A549 (cell line): ENCODE data around the gene CAMTA1. TPM values are rescaled to one million over a fixed set of nuclear protein-coding genes. Genes with fewer than 3 reads are reported as not detected.

ENCODE experiments used
- ATAC-seq, 2 experiments: fragments of 200-7000 bp in 1 of 2; fragments of >200 bp in 1 of 2; cut with Nextera tagmentation in 1 of 2; cut with Tn5 transposase in 1 of 2; 3 replicates each; pipeline versions ENCODE4 v1.8.0 to v1.9.1; 2018 to 2020; ENCODE audit warnings: mild to moderate bottlenecking in 1 of 2, moderate library complexity in 1 of 2
- CTCF ChIA-PET: fragments of 300-600 bp; sonication (Branson Sonifier 250); formaldehyde crosslinking; extraction: SDS; loops from one replicate; lab custom pipeline; 2021; ENCODE audit warnings: antibody characterized with exemption, inconsistent platforms; lab: Yijun Ruan, JAX
- POLR2A ChIA-PET: fragments of 350-600 bp; formaldehyde crosslinking; extraction: SDS; loops from one replicate; lab custom pipeline; 2021; ENCODE audit warnings: antibody characterized with exemption, inconsistent platforms; lab: Yijun Ruan, JAX
- DNase-seq, 2 experiments: peaks; one replicate each; pipeline versions ENCODE4 v3.0.0 to v3.0.0-alpha.2; 2011 to 2016; ENCODE audit warnings: low read depth in 1 of 2, low spot score in 1 of 2
- FAIRE-seq: peaks from 2 replicates; lab custom pipeline; 2011; peaks lifted over from hg19 to GRCh38; lab: Jason Lieb, UNC
- H3K27ac ChIP-seq, 2 experiments: fragments of >200 bp; sonication (Bioruptor Twin); formaldehyde crosslinking; 3 replicates each; pipeline ENCODE4 v1.5.1; 2016 to 2017
- H3K4me1 ChIP-seq: fragments of >200 bp; sonication (Bioruptor Twin); formaldehyde crosslinking; 3 replicates; pipeline ENCODE4 v1.6.1; 2016
- H3K4me2 ChIP-seq: fragments of >200 bp; sonication (Bioruptor Twin); formaldehyde crosslinking; 3 replicates; pipeline ENCODE4 v1.6.1; 2016
- H3K4me3 ChIP-seq: fragments of >200 bp; sonication (Bioruptor Twin); formaldehyde crosslinking; 3 replicates; pipeline ENCODE4 v1.5.1; 2016
- H3K9me3 ChIP-seq: fragments of >200 bp; sonication (Bioruptor Twin); formaldehyde crosslinking; 3 replicates; pipeline ENCODE4 v1.6.1; 2016
- BHLHE40 ChIP-seq: IDR thresholded peaks from 2 replicates; pipeline ENCODE4 v1.6.1; 2012; ENCODE audit warnings: low read depth, low read length, inconsistent platforms
- CBX8 ChIP-seq: fragments of 200-600 bp; sonication (generic); IDR thresholded peaks from 2 replicates; pipeline ENCODE4 v1.6.1; 2016
- CHD2 ChIP-seq: fragments of 150-350 bp; IDR thresholded peaks from 2 replicates; pipeline ENCODE4 v1.6.1; 2014; ENCODE audit warnings: low read length; ENCODE audit not compliant: partially characterized antibody
- CHD4 ChIP-seq: fragments of 200-600 bp; sonication (generic); IDR thresholded peaks from 2 replicates; pipeline ENCODE4 v1.6.1; 2016; ENCODE audit warnings: antibody characterized with exemption, mild to moderate bottlenecking, borderline replicate concordance
- E2F6 ChIP-seq: IDR thresholded peaks from 2 replicates; pipeline ENCODE4 v1.6.1; 2012; ENCODE audit warnings: low read depth, borderline replicate concordance
- EHMT2 ChIP-seq: fragments of 200-600 bp; sonication (generic); IDR thresholded peaks from 2 replicates; pipeline ENCODE4 v1.6.1; 2016; ENCODE audit warnings: antibody characterized with exemption, low read depth, mild to moderate bottlenecking, moderate library complexity
- ELK1 ChIP-seq: fragments of 150-350 bp; IDR thresholded peaks from 2 replicates; pipeline ENCODE4 v1.6.1; 2014; ENCODE audit warnings: low read depth, mild to moderate bottlenecking, low read length
- ESRRA ChIP-seq: fragments of 150-350 bp; IDR thresholded peaks from 2 replicates; pipeline ENCODE4 v1.6.1; 2014; ENCODE audit warnings: mild to moderate bottlenecking, low read length, borderline replicate concordance
- HOXA7 ChIP-seq: fragments of 250-450 bp; sonication (Bioruptor Pico); IDR thresholded peaks from 2 replicates; pipeline ENCODE4 v1.5.0; 2020; ENCODE audit warnings: mild to moderate bottlenecking, moderate library complexity
- HOXB5 ChIP-seq: fragments of 250-450 bp; sonication (Bioruptor Pico); IDR thresholded peaks from 2 replicates; pipeline ENCODE4 v1.5.0; 2020; ENCODE audit warnings: mild to moderate bottlenecking, moderate library complexity
- MYC ChIP-seq: IDR thresholded peaks from 2 replicates; pipeline ENCODE4 v1.6.1; 2012; ENCODE audit warnings: mild to moderate bottlenecking, inconsistent platforms, low read length, improper control_type of control experiment, borderline replicate concordance
- POLR2AphosphoS2 ChIP-seq: conservative IDR thresholded peaks from 2 replicates; pipeline ENCODE4 v1.6.1; 2012; ENCODE audit warnings: low read length, improper control_type of control experiment, inconsistent platforms
- RCOR1 ChIP-seq: fragments of 150-350 bp; IDR thresholded peaks from 2 replicates; pipeline ENCODE4 v1.6.1; 2014; ENCODE audit warnings: antibody characterized with exemption, low read length, low read depth
- REST ChIP-seq: fragments of 200-600 bp; sonication (generic); IDR thresholded peaks from 2 replicates; pipeline ENCODE4 v1.6.1; 2016; ENCODE audit warnings: antibody characterized with exemption, mild to moderate bottlenecking, moderate library complexity
- RNF2 ChIP-seq: fragments of 200-600 bp; sonication (generic); IDR thresholded peaks from 2 replicates; pipeline ENCODE4 v1.6.1; 2016; ENCODE audit warnings: low read depth, mild to moderate bottlenecking, antibody characterized with exemption, moderate library complexity, borderline replicate concordance
- TP53 ChIP-seq: fragments of 250-450 bp; sonication (Bioruptor Pico); IDR thresholded peaks from 2 replicates; pipeline ENCODE4 v1.5.0; 2021; ENCODE audit warnings: mild to moderate bottlenecking, moderate library complexity
- ZC3H11A ChIP-seq: fragments of 450-650 bp; IDR thresholded peaks from 2 replicates; pipeline ENCODE4 v1.6.1; 2014; ENCODE audit warnings: antibody characterized with exemption, mild to moderate bottlenecking
- ZFP36 ChIP-seq: fragments of 450-650 bp; IDR thresholded peaks from 2 replicates; pipeline ENCODE4 v1.6.1; 2014; ENCODE audit warnings: borderline replicate concordance; ENCODE audit not compliant: partially characterized antibody
- WGBS: methylation state at CpG from one replicate; pipeline ENCODE4 v1.1.6; 2017; ENCODE audit errors: missing lambda C conversion rate; 5-methylcytosine and 5-hydroxymethylcytosine counted together
- polyA plus RNA-seq, 4 experiments: library from polyadenylated mRNA; depleted of rRNA in 3 of 4; stranded (reverse); fragments of >200 nt; fragmentation: RNase III in 1 of 4; extraction: RNeasy Plus Mini Kit Qiagen cat#74134 plus additional on column Dnase treatment in 1 of 4; gene quantifications; 2 replicates in 3 of 4; 3 replicates in 1 of 4; pipeline ENCODE4 v1.2.3, GENCODE V29; 2011 to 2017

Gene CAMTA1
- polyA plus RNA-seq, 2 of the 4 experiments (the other 2 are of a cell fraction), result 58.8 to 75.0 TPM

GRCh38 chr1:7561936-7562728 lies 776.9 kb downstream of the CAMTA1 start:
- POLR2A ChIA-PET, result no interaction called here
- CTCF ChIA-PET, result interaction anchor here (1.3 to 1.4 kb wide), 2 partner anchors 12 to 86 kb away, joined by 3 to 4 read pairs; no protein-coding TSS in a partner anchor
- Histone ChIP-seq H3K27ac (no peak overlapping the region), H3K9me3 (no peaks in the 10 kb centered on the region), H3K4me3 (no peak overlapping the region), H3K4me1 (no peaks in the 10 kb centered on the region), H3K4me2 (no peak overlapping the region)
- ATAC-seq, result no peak
- TF ChIP-seq EHMT2, result no peak
- no peak for TF ChIP-seq BHLHE40
- TF ChIP-seq CHD4, result no peak
- TF ChIP-seq ESRRA, result no peak
- no peak for TF ChIP-seq CBX8
- TF ChIP-seq TP53 (CRISPR knock-in tag), result no peak
- TF ChIP-seq ZFP36, result no peak
- TF ChIP-seq HOXB5, result no peak
- no peak for TF ChIP-seq E2F6
- no peak for TF ChIP-seq ELK1
- TF ChIP-seq POLR2AphosphoS2, result no peak
- no peak for TF ChIP-seq RCOR1
- TF ChIP-seq RNF2, result no peak
- no peak for TF ChIP-seq HOXA7
- no peak for TF ChIP-seq REST
- TF ChIP-seq MYC, result no peak
- no peak for TF ChIP-seq ZC3H11A
- no peak for DNase-seq
- FAIRE-seq, result no peak
- 87% methylated on average over 21 of the region's 26 CpGs for WGBS

GRCh38 chr1:7562729-7563605 lies 777.7 kb downstream of the CAMTA1 start:
- POLR2A ChIA-PET, result no interaction called here
- ATAC-seq, result no peak
- Histone ChIP-seq H3K4me1 (no peaks in the 10 kb centered on the region), H3K4me3 (no peak overlapping the region), H3K9me3 (no peaks in the 10 kb centered on the region), H3K4me2 (no peak overlapping the region), H3K27ac (no peak overlapping the region)
- CTCF ChIA-PET, result interaction anchor here (1.3 to 1.4 kb wide), 2 partner anchors 13 to 85 kb away, joined by 3 to 4 read pairs; no protein-coding TSS in a partner anchor
- no peak for FAIRE-seq
- no peak for DNase-seq
- TF ChIP-seq ESRRA (no peak), CHD2 (no peak)
- 70% methylated on average over 11 of the region's 21 CpGs for WGBS
